Measurements from ENCODE around the gene THEMIS2.

DNA sequence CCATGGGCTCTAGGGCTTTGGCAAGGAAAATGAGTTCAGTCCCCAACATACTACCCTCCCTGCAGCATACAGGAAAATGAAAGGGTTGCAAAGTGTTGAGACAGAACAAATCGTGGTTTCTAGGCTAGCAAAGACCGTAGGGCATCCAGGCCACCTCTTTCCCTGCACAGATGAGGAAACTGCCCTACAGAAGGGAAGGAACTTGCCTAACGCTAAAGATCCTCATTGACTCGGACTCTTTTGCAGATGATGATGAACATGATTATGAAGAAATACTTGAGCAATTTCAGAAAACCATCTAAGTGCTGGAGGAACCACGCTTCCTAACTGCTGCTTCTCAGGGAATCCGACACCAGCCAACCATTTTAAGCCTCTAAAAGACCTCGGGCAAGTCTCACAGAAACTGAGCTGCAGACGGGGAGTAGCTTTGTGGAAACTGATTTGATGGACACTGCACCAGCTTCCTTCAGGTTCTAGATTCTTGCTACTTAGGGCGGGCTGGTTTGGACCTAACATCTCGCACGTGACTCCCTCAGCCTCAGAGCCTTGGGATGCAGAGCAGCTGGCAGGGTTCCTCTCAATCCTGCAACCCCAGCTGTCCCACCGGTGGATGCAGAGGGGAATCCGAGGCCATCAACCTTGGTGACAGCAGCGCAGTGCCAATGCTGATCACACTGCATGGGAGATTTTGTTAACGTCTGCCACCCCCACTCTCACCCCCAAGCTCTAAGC is 13.4 kb downstream of the THEMIS2 start:
- TF ChIP-seq, protein P1, sequence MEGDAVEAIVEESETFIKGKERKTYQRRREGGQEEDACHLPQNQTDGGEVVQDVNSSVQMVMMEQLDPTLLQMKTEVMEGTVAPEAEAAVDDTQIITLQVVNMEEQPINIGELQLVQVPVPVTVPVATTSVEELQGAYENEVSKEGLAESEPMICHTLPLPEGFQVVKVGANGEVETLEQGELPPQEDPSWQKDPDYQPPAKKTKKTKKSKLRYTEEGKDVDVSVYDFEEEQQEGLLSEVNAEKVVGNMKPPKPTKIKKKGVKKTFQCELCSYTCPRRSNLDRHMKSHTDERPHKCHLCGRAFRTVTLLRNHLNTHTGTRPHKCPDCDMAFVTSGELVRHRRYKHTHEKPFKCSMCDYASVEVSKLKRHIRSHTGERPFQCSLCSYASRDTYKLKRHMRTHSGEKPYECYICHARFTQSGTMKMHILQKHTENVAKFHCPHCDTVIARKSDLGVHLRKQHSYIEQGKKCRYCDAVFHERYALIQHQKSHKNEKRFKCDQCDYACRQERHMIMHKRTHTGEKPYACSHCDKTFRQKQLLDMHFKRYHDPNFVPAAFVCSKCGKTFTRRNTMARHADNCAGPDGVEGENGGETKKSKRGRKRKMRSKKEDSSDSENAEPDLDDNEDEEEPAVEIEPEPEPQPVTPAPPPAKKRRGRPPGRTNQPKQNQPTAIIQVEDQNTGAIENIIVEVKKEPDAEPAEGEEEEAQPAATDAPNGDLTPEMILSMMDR (conservative IDR thresholded peaks at IDR 0.05; ENCODE audit: low read depth, low read length) = no peak
- no peak for TF ChIP-seq EZH2 (IDR thresholded peaks at IDR 0.05; ENCODE audit: low read length, unreplicated experiment)

All from PC-3 (cell line).